ENCODE results near the gene AGMO.

AGMO gene

DNA sequence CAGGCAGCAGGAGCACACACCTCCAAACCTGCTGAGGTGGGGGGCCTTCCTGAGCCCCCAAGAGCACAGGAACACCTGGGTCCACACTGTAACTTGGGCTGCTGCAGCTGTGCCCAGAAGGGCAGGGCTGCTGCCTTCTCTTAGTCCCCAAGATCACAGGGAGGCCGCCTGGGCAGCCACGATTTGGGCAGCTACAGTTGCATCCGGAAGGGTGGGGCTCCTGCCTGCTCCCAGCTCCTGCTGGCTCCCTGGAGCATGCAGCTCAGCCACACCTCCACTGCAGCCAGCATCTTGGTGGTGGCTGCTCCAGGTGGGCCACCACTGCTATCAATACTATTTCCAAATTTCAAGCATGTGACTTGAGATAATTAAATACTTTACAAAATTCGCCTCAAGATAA, 38.5 kb upstream of the AGMO start:
- Histone ChIP-seq H3K36me3 (ENCODE audit: insufficient read depth, low read length) (no peaks in the 10 kb centered on the region), H4K20me1 (ENCODE audit: insufficient read depth, low read length, poor library complexity, severe bottlenecking) (no peaks in the 10 kb centered on the region), H3K79me2 (ENCODE audit: insufficient read depth, low read length) (no peaks in the 10 kb centered on the region), H3K4me3 (ENCODE audit: low read length, poor library complexity, severe bottlenecking) (no peak overlapping the region), H3K9me3 (ENCODE audit: insufficient read depth, low read depth, low read length) (peaks cover 6% of the 10 kb centered on the region; the same call in 1 of the 2 replicates), H3K27me3 (ENCODE audit: insufficient read depth, low read length, poor library complexity, severe bottlenecking) (no peaks in the 10 kb centered on the region), H3K4me2 (ENCODE audit: low read depth, low read length, poor library complexity, severe bottlenecking) (no peak overlapping the region), H2AFZ (ENCODE audit: low read length) (no peak overlapping the region), H3K4me1 (ENCODE audit: insufficient read depth, low read length, poor library complexity, severe bottlenecking) (no peaks in the 10 kb centered on the region), H3K9ac (ENCODE audit: low read depth, low read length, poor library complexity, severe bottlenecking) (no peak overlapping the region), H3F3A (ENCODE audit: low read depth) (no peaks in the 10 kb centered on the region), H3K9me2 (replicated peaks; ENCODE audit: low read depth, low read length) (no peaks in the 10 kb centered on the region)
- TF ChIP-seq CTCF (conservative IDR thresholded peaks at IDR 0.05; ENCODE audit: low read length): no peak
- no peak for TF ChIP-seq EZH2phosphoT487 (IDR thresholded peaks at IDR 0.05; ENCODE audit: borderline replicate concordance)

DNA sequence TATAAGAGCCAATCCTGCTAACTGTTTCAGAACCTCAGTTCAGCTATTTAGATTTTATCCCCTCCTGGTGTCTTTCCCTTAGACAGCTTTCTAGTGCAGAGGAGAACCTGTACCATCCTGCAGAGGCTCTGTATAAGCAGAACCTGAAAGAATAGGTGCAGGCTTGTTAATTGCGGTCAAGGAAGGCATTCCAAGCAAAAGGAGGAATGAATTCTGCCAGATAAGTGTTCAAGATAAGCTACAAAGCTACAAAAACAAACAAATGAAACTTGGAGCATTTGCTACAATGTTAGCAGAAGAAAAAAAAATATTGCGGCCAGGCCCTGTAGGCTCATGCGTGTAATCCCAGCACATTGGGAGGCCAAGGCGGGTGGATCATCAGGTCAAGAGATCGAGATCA, 32.6 kb upstream of the AGMO start:
- H3K9ac ChIP-seq (ENCODE audit: low read depth, low read length, poor library complexity, severe bottlenecking): no peak overlapping the region
- no peak overlapping the region for H3K4me3 ChIP-seq (ENCODE audit: low read length, poor library complexity, severe bottlenecking)
- H3K4me1 ChIP-seq (ENCODE audit: insufficient read depth, low read length, poor library complexity, severe bottlenecking): no peaks in the 10 kb centered on the region
- no peak for TF ChIP-seq EZH2phosphoT487 (IDR thresholded peaks at IDR 0.05; ENCODE audit: borderline replicate concordance)
- TF ChIP-seq CTCF (conservative IDR thresholded peaks at IDR 0.05; ENCODE audit: low read length): no peak
- H2AFZ ChIP-seq (ENCODE audit: low read length): no peak overlapping the region
- no peak overlapping the region for H3K4me2 ChIP-seq (ENCODE audit: low read depth, low read length, poor library complexity, severe bottlenecking)
- no peaks in the 10 kb centered on the region for H3K27me3 ChIP-seq (ENCODE audit: insufficient read depth, low read length, poor library complexity, severe bottlenecking)
- no peaks in the 10 kb centered on the region for H3K36me3 ChIP-seq (ENCODE audit: insufficient read depth, low read length)
- H3F3A ChIP-seq (ENCODE audit: low read depth): no peaks in the 10 kb centered on the region
- no peaks in the 10 kb centered on the region for H4K20me1 ChIP-seq (ENCODE audit: insufficient read depth, low read length, poor library complexity, severe bottlenecking)
- no peaks in the 10 kb centered on the region for H3K9me2 ChIP-seq (replicated peaks; ENCODE audit: low read depth, low read length)
- peaks cover 4% of the 10 kb centered on the region; the same call in 1 of the 2 replicates for H3K9me3 ChIP-seq (ENCODE audit: insufficient read depth, low read depth, low read length)
- no peaks in the 10 kb centered on the region for H3K79me2 ChIP-seq (ENCODE audit: insufficient read depth, low read length)

DNA sequence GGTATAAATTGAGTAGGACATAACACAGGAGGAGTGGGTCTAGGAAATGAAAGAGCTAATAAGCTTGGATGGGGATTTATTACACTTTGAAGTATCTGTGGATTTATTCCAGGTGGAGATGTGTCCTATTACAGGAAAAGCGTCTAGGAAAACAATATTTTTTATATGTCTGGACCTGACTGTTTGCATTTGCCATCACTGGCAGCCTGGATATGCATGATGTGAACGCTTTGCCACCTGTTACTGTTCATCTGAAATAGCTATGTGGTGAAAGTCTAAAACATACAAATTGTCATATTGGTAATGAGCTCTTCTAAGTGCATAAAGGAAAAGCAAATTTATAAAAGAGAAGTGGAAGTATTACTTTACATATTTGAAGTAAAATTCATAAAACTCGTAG, 31.6 kb upstream of the AGMO start:
- TF ChIP-seq CTCF (conservative IDR thresholded peaks at IDR 0.05; ENCODE audit: low read length): no peak
- TF ChIP-seq EZH2phosphoT487 (IDR thresholded peaks at IDR 0.05; ENCODE audit: borderline replicate concordance): no peak
- Histone ChIP-seq H3K4me3 (ENCODE audit: low read length, poor library complexity, severe bottlenecking) (no peak overlapping the region), H3K9me3 (ENCODE audit: insufficient read depth, low read depth, low read length) (no peaks in the 10 kb centered on the region), H2AFZ (ENCODE audit: low read length) (no peak overlapping the region), H3K79me2 (ENCODE audit: insufficient read depth, low read length) (no peaks in the 10 kb centered on the region), H3K27me3 (ENCODE audit: insufficient read depth, low read length, poor library complexity, severe bottlenecking) (no peaks in the 10 kb centered on the region), H3K4me2 (ENCODE audit: low read depth, low read length, poor library complexity, severe bottlenecking) (no peak overlapping the region), H3K4me1 (ENCODE audit: insufficient read depth, low read length, poor library complexity, severe bottlenecking) (no peaks in the 10 kb centered on the region), H4K20me1 (ENCODE audit: insufficient read depth, low read length, poor library complexity, severe bottlenecking) (no peaks in the 10 kb centered on the region), H3K9me2 (replicated peaks; ENCODE audit: low read depth, low read length) (no peaks in the 10 kb centered on the region), H3F3A (ENCODE audit: low read depth) (no peaks in the 10 kb centered on the region), H3K36me3 (ENCODE audit: insufficient read depth, low read length) (no peaks in the 10 kb centered on the region), H3K9ac (ENCODE audit: low read depth, low read length, poor library complexity, severe bottlenecking) (no peak overlapping the region)

All from Loucy (cell line).